RWPE1 (cell line): Measurements from ENCODE around the gene CENPQ.

Experiments used
- CTCF ChIA-PET: fragments of 350-600 bp; sonication (Branson Sonifier 250); formaldehyde crosslinking; extraction: SDS; loops from one replicate; lab custom pipeline; 2021; lab: Yijun Ruan, JAX
- POLR2A ChIA-PET: fragments of 400-600 bp; formaldehyde crosslinking; extraction: SDS; loops from one replicate; lab custom pipeline; 2020; ENCODE audit warnings: antibody characterized with exemption; ENCODE audit not compliant: low non-redundant PET; lab: Yijun Ruan, JAX
- DNase-seq: peaks from one replicate; pipeline ENCODE4 v3.0.0; 2012; ENCODE audit warnings: low spot score
- H3K27ac ChIP-seq: fragments of 450-650 bp; 2 replicates; pipeline ENCODE4 v1.5.1; 2017
- TF ChIP-seq, protein P1 (sequence below): fragments of 450-650 bp; conservative IDR thresholded peaks from 2 replicates; pipeline ENCODE4 v1.5.1; 2017; ENCODE audit warnings: low read depth, mild to moderate bottlenecking

CENPQ gene

DNA sequence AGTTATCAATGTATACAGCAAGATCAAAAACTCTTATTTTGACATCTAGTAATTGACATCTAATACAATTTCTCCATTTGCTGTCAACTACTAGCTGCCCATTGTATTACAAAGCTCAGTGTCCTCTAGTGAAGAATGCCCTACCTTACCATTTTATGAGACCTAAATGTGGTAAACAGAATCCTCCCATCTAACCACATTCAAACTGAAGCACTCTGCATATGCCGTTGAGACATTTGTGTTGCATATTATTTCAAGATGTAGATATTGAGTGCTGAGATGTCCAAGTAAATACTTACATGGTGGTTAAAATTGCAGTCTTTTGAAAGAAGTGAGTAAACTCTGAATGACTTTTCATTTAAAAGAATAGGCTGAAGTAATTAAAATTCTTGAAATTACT is 36.0 kb downstream of the CENPQ start:
- TF ChIP-seq, protein P1, sequence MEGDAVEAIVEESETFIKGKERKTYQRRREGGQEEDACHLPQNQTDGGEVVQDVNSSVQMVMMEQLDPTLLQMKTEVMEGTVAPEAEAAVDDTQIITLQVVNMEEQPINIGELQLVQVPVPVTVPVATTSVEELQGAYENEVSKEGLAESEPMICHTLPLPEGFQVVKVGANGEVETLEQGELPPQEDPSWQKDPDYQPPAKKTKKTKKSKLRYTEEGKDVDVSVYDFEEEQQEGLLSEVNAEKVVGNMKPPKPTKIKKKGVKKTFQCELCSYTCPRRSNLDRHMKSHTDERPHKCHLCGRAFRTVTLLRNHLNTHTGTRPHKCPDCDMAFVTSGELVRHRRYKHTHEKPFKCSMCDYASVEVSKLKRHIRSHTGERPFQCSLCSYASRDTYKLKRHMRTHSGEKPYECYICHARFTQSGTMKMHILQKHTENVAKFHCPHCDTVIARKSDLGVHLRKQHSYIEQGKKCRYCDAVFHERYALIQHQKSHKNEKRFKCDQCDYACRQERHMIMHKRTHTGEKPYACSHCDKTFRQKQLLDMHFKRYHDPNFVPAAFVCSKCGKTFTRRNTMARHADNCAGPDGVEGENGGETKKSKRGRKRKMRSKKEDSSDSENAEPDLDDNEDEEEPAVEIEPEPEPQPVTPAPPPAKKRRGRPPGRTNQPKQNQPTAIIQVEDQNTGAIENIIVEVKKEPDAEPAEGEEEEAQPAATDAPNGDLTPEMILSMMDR: no peak
- POLR2A ChIA-PET: no interaction called here
- CTCF ChIA-PET: interaction anchor here (1.0 kb wide), 1 partner anchor 33 kb away, joined by 4 read pairs; no protein-coding TSS in a partner anchor
- DNase-seq: no peak
- H3K27ac ChIP-seq: no peak overlapping the region

DNA sequence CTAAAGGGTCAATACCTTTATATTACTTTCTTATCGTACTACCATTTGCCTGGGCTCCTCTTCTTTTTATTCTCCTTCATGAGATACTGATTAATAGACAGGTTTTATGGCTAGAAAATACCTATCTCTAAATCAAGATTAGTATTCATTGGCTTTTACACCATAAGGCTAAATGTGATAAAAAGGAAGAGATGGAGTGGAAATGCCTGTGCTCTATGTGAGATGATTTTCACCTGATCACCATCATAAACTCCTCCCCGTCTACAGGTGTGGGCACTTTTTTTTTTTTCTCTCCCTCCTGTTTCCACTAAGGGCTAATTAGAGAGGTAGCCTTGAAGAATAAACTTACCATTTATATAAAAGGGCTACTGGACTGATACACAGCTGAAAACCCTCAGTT is 36.5 kb downstream of the CENPQ start, which contains the start of gene GLYATL3:
GLYATL3 (plus strand) TSS at position 301 of the 400 bp plus-strand sequence. CDS start 12,068 bp downstream, outside the sequence.
- TF ChIP-seq, protein P1: no peak
- POLR2A ChIA-PET: no interaction called here
- DNase-seq: no peak
- no peak within 1 kb of the TSS for H3K27ac ChIP-seq
- CTCF ChIA-PET: interaction anchor here (1.0 kb wide), 1 partner anchor 32 kb away, joined by 4 read pairs; no protein-coding TSS in a partner anchor

DNA sequence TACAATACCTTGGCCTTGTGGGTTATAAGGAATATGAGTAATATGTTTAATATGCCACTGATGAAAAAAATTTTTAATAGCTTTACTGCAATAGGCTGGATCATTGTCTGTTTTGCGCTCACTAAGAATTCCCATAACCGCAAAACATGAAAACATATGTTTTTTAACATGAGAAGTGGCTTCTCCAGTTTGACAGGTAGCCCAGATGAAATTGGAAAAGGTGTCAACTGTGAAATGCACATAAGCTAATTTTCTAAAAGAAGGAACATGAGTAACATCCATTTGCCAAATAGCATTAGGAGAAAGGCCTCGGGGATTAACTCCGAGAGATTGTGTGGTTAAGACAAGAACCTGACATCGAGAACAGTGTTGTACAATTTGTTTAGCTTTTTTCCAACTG is 41.5 kb downstream of the CENPQ start:
- POLR2A ChIA-PET: no interaction called here
- DNase-seq: no peak
- TF ChIP-seq, protein P1: no peak
- no peak overlapping the region for H3K27ac ChIP-seq
- CTCF ChIA-PET: no interaction called here

DNA sequence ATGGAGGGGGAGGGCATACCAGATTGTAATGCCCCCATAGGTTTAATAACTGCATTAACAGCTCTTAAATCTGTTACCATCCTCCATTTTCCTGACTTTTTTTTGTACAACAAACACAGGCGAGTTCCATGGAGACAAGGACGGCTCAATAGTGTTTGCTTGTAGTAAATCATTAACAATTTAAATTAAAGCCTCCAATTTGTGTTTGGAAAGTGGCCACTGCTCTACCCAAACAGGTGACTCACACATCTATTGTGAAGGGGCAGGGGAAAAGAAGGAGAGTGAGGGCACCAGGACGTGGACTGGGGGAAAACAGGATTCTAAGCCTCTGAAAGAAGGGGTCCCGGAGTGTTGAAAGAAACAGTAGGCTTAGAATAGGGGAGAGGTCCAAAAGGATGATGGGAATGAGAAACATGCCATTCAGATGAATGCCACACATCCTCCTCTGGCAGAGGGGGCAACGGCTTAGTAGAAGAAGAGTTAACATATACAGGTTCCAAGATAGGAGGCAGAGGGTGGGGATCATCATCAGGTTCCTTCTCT is 43.5 kb downstream of the CENPQ start:
- TF ChIP-seq, protein P1: no peak
- H3K27ac ChIP-seq: no peak overlapping the region
- DNase-seq: no peak
- CTCF ChIA-PET: no interaction called here
- POLR2A ChIA-PET: no interaction called here

DNA sequence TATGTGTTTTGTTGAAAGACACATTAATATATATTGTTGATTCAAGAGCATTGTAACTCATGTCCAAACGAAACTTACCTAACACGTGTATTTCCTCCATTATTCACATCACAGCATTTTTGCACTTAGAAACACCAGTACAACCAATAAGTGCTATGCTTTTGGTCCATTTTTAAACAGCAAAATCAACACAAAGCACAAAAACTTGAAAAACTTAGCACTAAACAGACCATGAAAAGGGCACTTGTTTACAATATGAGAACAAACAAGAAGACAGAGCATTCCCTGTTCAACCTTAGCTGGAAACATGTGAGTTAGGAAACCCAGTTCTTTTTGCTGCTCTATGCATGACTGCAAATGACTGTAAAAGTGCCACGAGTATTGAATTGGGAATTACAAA is 46.2 kb downstream of the CENPQ start:
- no peak overlapping the region for H3K27ac ChIP-seq
- TF ChIP-seq, protein P1: no peak
- CTCF ChIA-PET: no interaction called here
- POLR2A ChIA-PET: no interaction called here
- no peak for DNase-seq

DNA sequence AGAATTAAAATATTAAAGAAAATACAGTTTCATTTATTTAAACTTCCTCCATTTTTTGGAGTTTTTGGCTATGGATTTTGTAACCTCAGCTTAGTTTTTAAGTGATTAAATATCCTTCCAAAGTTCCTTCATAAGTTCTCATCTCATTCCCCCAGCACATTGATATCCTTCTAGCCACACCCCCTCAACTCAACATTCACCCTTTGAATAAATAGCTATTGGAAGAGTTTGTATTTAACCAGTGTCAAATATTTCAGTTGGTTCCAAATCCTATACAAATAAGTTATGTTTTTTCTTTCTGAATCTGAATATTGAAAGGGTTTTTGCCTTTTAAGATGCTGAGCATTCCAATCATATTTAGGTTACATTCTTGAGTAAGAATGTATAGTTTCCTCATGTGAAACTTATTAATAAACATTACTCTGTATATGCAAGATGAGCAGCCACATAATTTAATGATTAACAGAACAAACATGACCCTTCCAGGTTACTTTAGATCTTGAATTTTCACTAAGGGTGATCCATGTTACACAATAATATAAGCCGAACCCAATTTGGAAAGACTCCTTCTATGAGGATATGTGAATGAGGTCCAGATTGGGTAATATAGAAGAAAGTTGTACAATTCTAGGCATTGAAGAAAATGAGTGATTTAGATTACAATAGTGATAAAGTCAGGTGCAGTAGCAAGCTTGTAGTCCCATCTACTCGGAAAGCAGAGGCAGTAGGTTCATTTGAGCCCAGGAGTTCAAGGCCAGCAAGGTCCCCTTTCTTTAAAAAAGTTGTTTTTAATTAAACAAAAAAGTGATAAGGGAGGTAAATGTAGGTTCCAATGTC is 50.2 kb downstream of the CENPQ start:
- H3K27ac ChIP-seq: no peak overlapping the region
- POLR2A ChIA-PET: no interaction called here
- TF ChIP-seq, protein P1: no peak
- DNase-seq: no peak
- CTCF ChIA-PET: no interaction called here
